NCI-H345 treated with DMSO at 0.1 percent for 48 hours (cell line): ENCODE results near the gene MDN1.
A peak's percentile ranks its signal among the peaks of the same experiment; 100 is the strongest.
"Not testable (repeated sequence)": the region's sequence is repeated elsewhere in the genome, so short reads cannot be mapped to it uniquely, and the experiment has no call there.

Experiments
- DNase-seq: peaks from one replicate; lab custom pipeline; 2025; ENCODE audit not compliant: unreplicated experiment; lab: John Stamatoyannopoulos, UW

MDN1 gene

DNA sequence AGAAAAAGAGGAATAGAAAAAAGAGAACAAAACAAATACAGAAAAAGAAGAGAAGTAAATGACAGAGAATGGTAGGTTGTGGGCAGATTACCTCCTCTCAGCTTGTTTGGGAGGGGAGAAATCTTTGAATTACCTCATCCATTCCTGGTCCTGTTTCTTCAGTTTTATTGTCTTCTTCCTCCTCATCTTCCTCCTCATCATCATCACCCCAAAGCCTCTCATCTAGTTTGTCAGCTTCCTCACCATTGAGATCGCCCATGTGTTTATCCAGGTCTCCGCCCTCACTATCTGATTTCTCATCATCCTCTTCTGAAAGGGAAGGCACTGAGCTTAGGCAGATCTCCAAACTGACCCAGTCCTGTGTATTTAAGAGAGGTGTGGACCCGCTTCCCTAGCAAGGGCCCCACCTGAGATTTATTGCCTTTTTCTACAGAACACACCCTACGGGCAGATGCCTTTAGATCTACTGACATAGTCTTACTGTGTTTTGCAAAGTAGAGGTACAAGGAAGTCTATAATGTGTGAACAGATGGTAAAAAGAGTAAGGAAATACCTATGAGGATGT lies 156.9 kb downstream of the MDN1 start:
- DNase-seq = no peak

DNA sequence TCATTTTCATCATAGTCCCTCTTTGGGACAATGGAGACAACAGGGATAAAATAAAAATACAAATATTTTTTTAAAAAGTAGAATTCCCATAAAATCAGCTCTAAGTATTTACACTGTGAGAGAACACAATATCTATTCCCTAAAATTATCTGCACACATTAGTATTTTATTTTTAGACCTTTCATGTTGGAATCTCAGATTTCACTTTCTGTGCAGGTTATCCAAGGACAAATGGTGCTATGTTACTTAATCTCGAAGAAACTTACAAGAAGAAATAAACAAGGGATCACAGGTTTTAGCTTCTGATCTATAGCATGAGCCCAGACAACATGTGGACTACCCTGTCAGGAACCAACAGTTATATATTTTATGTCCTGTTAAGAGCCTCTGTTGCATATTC lies 158.0 kb downstream of the MDN1 start:
- DNase-seq = no peak

DNA sequence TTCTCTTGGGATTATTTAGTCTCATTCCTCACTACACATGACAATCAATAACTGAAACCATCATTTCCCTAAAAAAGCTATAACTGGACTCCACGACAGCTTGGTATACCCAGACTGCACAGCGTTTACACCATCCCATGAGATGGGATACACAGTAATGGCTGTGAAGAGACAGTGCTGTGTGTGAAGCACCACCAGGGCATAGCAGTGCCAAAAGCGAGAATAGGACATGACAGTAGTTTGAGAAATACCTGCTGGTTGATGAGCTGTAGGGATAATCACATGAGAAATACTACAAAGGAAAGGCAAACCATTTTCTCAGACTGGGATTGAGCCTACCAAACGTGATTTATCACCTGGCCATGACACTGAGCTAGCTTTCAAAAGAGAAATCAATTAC lies 158.6 kb downstream of the MDN1 start:
- no peak for DNase-seq

DNA sequence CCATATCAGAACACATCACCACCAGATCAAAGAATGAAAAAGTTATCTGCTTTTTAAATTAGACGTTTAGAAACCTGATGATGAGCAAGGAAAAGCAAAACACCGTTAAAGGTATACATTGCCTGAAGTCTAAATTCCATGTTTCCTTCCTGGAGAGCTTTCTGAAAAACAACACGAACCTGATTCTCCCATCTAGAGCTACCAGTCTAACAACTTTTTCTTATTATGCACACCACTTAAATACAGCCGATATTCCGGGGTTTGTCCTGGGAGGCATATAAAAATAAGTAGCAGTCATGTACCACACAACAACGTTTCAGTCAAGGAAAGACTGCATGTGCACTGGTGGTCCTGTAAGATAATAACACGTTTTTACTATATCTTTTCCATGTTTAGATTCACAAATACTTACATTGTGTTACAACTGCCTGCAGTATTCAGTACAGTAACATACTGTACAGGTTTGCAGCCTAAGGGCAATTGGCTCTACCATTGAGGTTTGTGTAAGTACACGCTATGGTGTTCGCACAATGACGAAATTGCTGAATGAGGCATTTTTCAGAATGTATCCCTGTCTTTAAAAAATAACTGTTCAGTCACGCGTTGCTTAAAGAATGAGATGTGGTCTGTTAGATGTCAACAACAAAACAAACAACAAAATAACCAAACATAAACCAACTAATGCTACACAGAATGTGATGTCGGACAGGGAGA lies 162.0 kb downstream of the MDN1 start:
- no peak for DNase-seq

DNA sequence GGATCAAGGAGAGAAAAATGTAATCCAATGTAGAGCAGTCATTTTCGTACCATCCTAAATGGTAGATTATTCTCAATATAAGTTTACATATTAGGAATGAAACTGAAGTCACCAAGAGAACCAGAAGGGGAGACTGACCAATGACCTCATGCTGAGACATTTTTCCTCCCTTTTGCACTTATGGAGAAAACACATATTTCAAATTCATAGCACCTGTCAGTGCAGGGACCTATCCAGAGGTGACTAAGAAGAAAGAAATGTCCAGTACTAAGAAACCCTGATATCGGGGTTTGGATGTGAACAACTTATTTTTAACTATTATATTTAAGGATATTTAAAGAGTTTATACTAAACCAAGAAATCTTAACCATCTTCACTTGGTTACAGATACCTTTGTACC lies 164.5 kb downstream of the MDN1 start:
- no peak for DNase-seq

DNA sequence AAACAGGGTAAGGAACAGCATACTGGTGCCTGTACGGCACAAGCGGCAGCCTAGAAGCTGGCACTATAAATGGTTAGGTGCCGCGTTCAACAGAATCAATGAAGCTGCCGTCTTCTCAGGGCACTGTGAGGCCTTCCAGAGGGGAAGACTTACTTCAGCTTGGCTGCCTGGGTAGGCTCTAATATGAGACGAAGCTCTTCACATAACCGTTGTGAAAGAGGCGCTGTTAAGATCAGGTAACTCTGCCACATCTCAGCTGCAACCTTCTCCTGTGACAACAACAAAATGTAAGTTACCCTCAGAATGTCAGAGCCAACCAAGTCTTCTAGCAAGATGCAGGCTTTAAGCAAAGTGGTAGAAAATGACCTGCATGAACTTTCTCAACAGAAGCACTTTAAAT lies 169.0 kb downstream of the MDN1 start:
- no peak for DNase-seq

DNA sequence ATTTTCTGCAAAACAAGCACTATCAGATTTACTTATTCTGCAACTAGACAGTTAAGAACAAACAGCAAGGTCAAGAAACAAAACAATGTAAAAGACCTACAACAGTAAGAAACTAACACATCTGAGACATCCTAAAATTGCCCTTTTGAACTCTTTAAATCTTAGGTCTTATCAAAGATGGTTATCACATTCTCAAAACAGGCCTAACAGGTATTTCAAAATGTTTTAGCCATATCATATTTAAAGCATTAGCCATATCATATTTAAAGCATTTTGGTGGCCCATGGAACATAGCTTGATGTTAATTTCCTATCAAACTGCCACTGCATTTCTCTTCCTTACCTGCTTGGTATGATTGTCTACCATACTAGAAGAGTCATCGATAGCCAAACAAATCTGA lies 169.9 kb downstream of the MDN1 start:
- DNase-seq = no peak

DNA sequence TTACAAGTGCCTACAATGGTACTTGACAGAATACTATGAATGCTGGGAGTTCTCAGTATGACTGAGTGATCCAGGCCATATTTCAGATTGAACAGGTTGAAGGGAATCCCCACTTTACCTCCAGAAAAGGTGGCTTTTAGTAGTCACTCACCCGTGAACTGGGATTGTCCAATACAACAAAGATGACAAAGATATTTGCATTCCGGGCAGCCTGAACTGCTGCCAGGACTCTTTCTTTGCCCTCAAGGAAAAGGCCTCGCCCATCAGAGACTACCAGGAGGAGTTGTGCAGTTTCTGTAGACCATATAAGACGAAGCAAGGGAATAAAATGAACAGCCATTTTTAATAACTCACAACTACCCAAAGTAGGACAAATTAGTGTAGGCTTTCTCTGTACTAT lies 174.7 kb downstream of the MDN1 start:
- DNase-seq = no peak

DNA sequence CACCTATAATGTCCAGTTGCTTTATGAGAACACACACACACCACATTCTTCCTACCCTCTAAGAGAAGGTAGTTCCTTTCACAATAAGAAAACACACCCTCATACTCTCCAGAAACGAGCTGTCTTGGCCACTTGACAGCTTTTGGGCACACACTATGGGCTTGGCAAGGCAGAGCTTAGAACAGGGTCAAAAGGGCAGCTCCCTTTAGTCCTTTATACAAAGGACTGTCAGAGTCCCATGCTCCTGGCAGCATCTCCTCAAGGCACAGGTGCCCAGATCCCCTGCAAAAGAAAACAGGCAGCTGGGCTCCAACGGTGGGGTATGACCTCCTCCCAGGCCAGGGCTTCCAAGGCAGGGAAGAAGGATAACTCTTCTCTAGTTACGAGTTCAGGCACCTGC lies 176.2 kb downstream of the MDN1 start:
- DNase-seq = no peak

DNA sequence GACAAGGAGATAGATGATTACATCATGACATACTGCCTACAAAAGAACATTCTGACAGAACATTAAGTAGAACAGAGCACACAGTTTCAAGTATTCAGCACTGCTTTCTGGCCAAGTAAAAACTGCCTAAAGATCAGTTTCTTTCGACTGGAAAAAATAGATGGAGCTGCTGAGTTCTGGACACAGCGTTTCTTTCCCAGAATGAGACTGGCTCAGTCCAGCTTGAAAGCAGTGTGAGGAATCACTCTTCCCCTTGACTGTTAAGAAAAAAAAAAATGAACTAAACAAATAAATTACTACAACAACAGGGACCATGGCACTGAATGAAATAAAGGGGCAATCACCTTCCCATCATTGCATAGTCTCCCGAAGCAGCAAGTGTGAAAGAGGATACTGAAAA lies 176.6 kb downstream of the MDN1 start:
- no peak for DNase-seq

DNA sequence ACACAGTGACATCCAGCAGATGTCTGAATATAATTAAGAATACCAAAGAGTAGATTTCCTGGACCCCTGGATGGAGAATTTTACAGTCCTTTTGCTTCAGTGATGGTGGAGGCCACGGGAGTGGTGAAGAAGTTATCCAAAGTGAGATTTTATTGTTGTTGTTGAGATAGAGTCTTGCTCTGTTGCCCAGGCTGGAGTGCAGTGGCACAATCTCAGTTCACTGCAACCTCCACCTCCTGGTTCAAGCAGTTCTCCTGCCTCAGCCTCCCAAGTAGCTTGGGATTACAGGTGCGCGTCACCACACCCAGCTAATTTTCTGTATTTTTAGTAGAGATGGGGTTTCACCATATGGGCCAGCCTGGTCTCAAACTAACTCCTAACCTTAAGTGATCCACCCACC lies 178.0 kb downstream of the MDN1 start:
- DNase-seq = not testable (repeated sequence)

DNA sequence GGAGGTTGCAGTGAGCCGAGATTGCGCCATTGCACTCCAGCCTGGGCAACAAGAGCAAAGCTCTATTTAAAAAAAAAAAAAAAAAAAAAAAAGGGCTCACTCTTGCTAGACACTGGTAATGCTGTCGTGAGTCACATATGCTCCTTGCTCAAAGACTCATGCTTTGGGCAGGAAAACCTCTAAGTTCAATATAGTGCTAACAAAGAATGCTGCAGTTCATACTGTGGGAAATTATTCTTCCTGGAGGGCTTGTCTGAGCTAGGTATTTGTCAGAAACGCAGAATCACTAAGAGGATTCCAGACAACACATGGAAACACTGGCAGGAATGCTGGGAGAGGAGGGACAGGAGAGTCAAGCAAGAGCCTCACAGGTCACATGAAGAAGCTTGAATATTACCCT lies 178.8 kb downstream of the MDN1 start:
- DNase-seq = no peak

DNA sequence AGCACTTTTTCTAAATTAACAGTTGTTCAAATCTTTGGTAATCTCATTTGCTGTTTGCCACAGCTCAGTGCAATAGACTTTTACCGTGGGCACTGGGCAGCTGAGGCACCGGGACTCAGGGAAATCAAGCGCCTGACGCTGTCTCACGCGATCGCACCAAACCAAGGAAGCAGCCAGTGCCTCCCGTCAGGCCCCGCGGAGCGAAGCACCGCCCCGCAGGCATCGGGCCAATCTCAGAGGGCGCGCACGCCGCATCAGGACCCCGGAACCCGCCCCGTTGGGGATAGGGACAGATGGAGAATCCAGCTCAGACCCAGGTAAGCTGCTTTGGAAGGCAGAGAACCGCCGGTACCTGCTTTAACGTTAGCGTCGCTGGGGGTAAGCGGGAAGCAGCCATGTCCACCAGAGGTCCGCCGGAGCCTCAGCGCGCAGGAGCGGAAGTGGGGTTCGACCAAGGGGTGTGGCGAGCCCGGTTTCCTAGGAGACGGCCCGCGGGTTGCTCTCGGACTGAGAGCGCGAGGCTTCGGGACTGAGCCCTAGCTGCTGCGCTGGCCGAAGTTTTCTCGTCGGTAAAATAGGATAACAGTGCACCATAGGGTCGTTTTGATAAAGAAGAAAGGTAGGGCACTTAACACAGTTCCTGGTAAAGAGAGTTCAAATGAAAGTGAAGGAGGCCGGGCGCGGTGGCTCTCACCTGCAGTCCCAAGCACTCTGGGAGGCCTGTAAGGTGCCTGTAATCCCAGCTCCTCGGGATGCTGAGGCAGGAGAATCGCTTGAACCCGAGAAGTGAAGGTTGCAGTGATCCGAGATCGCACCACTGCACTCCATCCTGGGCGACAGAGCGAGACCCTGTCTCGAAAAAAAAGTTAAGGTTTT lies 181.0 kb downstream of the MDN1 start, which contains the start of gene LYRM2:
TSS of gene LYRM2 (minus strand) at position 428 of the 876 bp plus-strand sequence. CDS start at position 397, 31 bp downstream.
- peak; percentile 90 for DNase-seq

DNA sequence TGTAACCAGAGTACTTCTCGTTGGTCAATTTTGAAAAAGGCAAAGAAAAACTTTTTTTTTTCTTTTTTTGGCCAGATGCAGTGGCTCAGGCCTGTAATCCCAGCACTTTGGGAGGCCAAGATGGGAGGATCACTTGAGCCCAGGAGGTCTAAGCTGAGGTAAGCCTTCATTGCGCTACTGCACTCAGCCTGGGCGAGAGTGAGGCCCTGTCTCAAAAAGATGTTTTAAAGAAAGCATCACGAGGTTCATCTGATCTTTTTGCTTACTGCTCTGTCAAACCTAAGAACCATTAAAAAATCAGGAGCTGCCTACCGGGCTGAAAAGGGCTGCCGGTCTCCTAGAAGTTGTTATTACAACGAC lies 181.7 kb downstream of the MDN1 start:
- DNase-seq = no peak

DNA sequence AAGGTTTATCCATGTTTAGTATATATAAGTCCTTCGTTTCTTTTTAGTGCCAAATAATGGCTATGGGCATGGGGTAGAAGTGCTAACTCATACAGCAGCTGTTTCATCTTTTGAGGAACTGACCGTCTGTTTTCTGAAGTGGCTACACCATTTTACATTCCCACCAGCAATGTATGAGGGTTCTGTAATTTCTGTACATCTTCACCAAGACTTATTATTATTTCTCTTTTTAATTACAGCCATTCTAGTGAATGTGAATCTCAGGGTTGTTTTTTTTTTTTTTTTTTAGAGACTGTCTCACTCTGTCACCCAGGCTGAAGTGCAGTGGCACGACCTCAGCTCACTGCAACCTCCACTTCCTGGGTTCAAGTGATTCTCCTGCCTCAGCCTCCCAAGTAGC lies 183.2 kb downstream of the MDN1 start:
- DNase-seq = not testable (repeated sequence)

DNA sequence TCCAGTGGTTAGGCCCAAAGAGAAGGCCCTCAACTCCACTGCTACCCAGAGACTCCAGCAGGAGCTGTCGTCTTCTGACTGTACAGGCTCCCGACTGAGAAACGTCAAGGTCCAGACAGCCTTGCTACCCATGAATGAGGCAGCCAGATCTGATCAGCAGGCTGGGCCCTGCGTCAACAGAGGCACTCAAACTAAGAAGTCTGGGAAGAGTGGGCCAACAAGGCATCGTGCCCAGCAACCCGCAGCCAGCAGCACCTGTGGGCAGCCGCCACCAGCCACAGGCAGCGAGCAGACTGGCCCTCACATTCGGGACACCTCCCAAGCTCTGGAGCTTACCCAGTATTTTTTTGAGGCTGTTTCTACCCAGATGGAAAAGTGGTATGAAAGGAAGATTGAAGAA lies 189.1 kb downstream of the MDN1 start:
- DNase-seq = no peak

DNA sequence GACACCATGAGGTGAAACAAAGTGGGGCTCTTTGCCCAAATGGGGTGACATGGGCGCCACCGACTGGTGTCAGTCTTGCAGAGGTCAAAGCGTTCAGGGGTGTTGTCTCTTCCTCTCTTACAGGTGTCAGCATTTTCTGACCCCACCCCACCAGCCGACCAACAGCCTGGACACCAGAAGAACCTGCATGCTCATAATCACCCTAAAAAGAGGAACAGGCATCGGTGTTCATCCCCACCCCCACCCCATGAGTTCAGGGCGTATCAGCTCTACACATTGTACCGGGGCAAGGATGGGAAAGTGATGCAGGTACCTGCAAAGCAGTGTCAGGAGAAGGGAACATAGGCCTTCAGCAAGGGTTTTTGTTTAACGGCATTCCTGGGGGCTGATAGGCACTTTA lies 195.8 kb downstream of the MDN1 start:
- no peak for DNase-seq

DNA sequence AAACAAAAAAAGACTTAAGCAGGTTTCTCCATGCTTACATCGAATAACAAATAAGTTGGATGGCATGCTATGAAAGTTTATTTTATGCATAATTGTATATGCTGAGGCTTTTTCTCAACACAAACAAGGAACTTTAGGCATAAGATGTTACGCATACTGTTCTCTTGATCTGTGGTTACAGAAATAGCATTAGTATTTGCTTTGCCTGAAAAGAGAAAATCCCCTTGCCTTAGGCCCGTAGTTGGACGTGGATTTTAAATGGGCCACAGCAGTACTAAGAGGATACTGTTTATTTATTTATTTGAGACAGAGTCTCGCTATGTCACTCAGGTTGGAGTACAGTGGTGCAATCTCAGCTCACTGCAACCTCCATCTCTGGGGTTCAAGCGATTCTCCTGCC lies 200.0 kb downstream of the MDN1 start:
- no peak for DNase-seq

DNA sequence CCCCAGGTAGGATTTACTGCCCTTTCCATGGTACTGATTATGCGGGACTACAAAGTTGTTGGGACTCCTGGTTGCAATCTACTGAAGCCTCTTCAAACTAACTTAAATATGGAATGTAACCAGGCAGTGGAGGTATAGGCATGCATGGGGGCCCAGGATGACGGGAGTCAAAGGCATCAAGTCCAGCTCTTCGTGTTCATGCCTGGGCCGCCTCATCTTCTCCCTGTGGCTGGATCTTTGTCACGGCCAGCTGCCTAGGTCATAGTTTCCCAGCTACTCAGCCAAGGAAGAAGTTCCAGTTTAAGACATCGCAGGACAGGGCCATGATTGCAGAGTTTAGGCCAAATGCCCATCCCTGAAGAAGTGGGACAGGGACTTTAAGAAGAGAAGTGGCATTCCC lies 201.6 kb downstream of the MDN1 start:
- no peak for DNase-seq

DNA sequence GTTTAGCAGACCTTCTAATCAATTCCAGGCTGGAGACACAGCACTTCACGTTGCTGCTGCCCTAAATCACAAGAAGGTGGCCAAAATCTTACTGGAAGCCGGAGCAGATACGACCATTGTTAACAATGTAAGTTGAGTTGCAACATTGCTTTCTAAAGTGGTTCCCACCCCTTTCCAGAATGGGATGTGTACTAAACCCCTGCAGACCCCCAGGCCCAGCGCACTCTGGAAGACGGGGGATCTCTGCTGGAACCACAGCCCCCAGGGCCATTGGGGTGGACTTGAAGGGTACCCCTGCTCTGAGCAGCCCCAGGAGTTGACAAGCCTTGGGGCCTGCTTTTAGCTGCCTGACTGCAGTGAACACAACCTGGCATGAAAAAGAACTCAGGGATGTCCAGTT lies 203.1 kb downstream of the MDN1 start:
- no peak for DNase-seq

DNA sequence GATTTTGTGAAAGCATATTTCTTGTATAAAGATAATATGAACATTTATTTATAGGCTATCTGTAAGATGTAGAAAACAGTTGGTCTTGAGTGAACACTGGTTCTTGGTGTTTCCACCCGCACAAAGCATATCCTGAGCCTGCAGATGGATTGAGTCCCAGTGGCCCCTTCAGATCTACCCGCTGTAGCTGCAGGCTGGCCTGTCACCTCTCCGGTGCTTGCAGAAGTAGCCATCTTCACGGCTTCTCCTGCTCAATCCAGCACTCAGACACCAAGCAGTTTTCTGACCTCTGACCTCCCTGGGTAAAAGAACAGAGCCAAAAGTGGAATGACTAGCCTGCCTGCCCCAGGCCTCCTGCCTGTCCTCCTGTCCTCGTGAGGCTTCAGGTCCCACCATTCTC lies 203.7 kb downstream of the MDN1 start:
- DNase-seq = no peak

DNA sequence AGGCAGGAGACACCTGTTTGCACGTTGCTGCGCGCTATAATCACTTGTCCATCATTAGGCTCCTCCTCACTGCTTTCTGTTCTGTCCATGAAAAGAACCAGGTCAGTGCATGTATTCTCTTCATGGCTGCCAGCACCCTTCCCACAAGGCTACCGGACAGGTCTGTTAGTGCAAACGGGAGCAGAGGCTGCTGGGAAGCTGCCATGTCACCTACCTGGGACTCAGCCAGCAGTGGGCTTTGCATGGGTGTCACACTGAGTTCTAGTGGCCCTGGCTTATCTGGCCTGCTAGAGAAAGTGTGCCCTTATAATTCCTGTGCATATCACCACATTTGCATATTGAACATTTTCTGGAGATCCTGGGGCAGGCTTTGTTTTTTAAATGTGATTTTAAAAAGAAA lies 205.8 kb downstream of the MDN1 start:
- no peak for DNase-seq
